ENCODE data around the gene C15orf62.

DNA sequence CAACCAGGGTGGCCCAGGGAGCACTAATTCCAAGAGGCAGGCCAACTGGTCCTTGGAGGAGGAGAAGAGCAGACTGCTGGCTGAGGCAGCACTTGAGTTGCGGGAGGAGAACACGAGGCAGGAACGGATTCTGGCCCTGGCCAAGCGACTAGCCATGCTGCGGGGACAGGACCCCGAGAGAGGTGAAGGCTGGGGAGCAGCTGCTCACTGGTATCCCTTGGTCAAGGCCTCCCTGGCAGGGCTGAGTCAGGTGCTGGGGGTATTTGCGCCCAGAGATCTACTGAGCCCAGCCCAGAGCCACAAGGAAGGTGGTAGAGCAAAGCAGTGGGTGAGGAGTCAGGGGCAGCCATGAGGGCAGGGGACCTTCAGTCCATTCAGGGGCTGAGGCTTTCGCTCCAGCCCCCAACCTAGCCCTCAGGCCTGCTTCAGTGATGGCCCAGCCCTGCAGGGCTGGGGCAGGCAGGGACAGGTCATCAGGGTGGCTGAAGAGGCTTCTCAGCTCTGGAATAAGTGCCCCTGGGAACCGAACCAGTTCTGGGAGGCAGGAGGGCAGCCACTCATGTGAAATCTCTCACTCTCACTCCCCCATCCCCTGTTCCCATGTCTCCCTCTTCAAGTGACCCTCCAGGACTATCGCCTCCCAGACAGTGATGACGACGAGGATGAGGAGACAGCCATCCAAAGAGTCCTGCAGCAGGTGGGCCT lies 43.1 kb downstream of the C15orf62 start:
- no peak for TF ChIP-seq POLR2A (IDR thresholded peaks at IDR 0.05)
- TF ChIP-seq, protein P1, sequence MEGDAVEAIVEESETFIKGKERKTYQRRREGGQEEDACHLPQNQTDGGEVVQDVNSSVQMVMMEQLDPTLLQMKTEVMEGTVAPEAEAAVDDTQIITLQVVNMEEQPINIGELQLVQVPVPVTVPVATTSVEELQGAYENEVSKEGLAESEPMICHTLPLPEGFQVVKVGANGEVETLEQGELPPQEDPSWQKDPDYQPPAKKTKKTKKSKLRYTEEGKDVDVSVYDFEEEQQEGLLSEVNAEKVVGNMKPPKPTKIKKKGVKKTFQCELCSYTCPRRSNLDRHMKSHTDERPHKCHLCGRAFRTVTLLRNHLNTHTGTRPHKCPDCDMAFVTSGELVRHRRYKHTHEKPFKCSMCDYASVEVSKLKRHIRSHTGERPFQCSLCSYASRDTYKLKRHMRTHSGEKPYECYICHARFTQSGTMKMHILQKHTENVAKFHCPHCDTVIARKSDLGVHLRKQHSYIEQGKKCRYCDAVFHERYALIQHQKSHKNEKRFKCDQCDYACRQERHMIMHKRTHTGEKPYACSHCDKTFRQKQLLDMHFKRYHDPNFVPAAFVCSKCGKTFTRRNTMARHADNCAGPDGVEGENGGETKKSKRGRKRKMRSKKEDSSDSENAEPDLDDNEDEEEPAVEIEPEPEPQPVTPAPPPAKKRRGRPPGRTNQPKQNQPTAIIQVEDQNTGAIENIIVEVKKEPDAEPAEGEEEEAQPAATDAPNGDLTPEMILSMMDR (IDR thresholded peaks at IDR 0.05), result no peak

Data from heart left ventricle (tissue), 13 donors.